ENCODE measurements around the gene ARMH4. TPM values are rescaled to one million over a fixed set of nuclear protein-coding genes. Genes with fewer than 3 reads are reported as not detected.

The ARMH4 gene
- total RNA-seq, 1 donor from 2014 or later: not detected

GRCh38 chr14:57987051-57987450 lies 165.0 kb downstream of the ARMH4 start:
- Mint-ChIP-seq H3K4me3 (no peak overlapping the region), H3K27ac (no peak overlapping the region), H3K4me1 (ENCODE audit: low read depth) (no peaks in the 10 kb centered on the region), H3K36me3 (ENCODE audit: low read depth) (no peaks in the 10 kb centered on the region), H3K27me3 (ENCODE audit: insufficient read depth) (no peaks in the 10 kb centered on the region), H3K9me3 (no peaks in the 10 kb centered on the region)
- no peak for DNase-seq (ENCODE audit: low spot score)
- intact Hi-C loops (cut with micrococcal nuclease): no loop called here

- H3K27ac Mint-ChIP-seq: no peak overlapping the region
- no peak for DNase-seq (ENCODE audit: low spot score)
- H3K27me3 Mint-ChIP-seq (ENCODE audit: insufficient read depth): no peaks in the 10 kb centered on the region
- no peaks in the 10 kb centered on the region for H3K9me3 Mint-ChIP-seq
- H3K4me1 Mint-ChIP-seq (ENCODE audit: low read depth): no peaks in the 10 kb centered on the region
- no peak overlapping the region for H3K4me3 Mint-ChIP-seq
- H3K36me3 Mint-ChIP-seq (ENCODE audit: low read depth): no peaks in the 10 kb centered on the region
- intact Hi-C loops (cut with micrococcal nuclease): no loop called here
These were observed 169.0 kb downstream of the ARMH4 start for GRCh38 chr14:57982804-57983634.

- Mint-ChIP-seq H3K27me3 (ENCODE audit: insufficient read depth) (no peaks in the 10 kb centered on the region), H3K9me3 (no peaks in the 10 kb centered on the region), H3K4me3 (no peak overlapping the region), H3K4me1 (ENCODE audit: low read depth) (no peaks in the 10 kb centered on the region), H3K27ac (no peak overlapping the region), H3K36me3 (ENCODE audit: low read depth) (no peaks in the 10 kb centered on the region)
- intact Hi-C loops (cut with micrococcal nuclease): no loop called here
- no peak for DNase-seq (ENCODE audit: low spot score)
These were observed 170.0 kb downstream of the ARMH4 start for GRCh38 chr14:57981817-57982560.

GRCh38 chr14:57979376-57980048 lies 172.5 kb downstream of the ARMH4 start:
- H3K4me3 Mint-ChIP-seq: no peak overlapping the region
- H3K27me3 Mint-ChIP-seq (ENCODE audit: insufficient read depth): no peaks in the 10 kb centered on the region
- H3K9me3 Mint-ChIP-seq: no peaks in the 10 kb centered on the region
- H3K4me1 Mint-ChIP-seq (ENCODE audit: low read depth): no peaks in the 10 kb centered on the region
- DNase-seq (ENCODE audit: low spot score): no peak
- H3K36me3 Mint-ChIP-seq (ENCODE audit: low read depth): no peaks in the 10 kb centered on the region
- intact Hi-C loops (cut with micrococcal nuclease): no loop called here
- H3K27ac Mint-ChIP-seq: no peak overlapping the region

GRCh38 chr14:57976701-57977100 lies 175.3 kb downstream of the ARMH4 start:
- H3K4me1 Mint-ChIP-seq (ENCODE audit: low read depth): no peaks in the 10 kb centered on the region

GRCh38 chr14:57974896-57975295 lies 177.1 kb downstream of the ARMH4 start:
- Mint-ChIP-seq H3K27ac (no peak overlapping the region), H3K4me1 (ENCODE audit: low read depth) (no peaks in the 10 kb centered on the region)
- DNase-seq (ENCODE audit: low spot score): no peak

More at GRCh38 chr14:57976701-57977100, 175.3 kb downstream of the ARMH4 start:
- H3K9me3 Mint-ChIP-seq: no peaks in the 10 kb centered on the region
- H3K27me3 Mint-ChIP-seq (ENCODE audit: insufficient read depth): no peaks in the 10 kb centered on the region
- intact Hi-C loops (cut with micrococcal nuclease): no loop called here
- no peak overlapping the region for H3K4me3 Mint-ChIP-seq
- no peak for DNase-seq (ENCODE audit: low spot score)
- H3K27ac Mint-ChIP-seq: no peak overlapping the region
- no peaks in the 10 kb centered on the region for H3K36me3 Mint-ChIP-seq (ENCODE audit: low read depth)

GRCh38 chr14:57970594-57970993 lies 181.4 kb downstream of the ARMH4 start:
- Mint-ChIP-seq H3K27me3 (ENCODE audit: insufficient read depth) (no peaks in the 10 kb centered on the region), H3K4me3 (no peak overlapping the region), H3K9me3 (no peaks in the 10 kb centered on the region), H3K27ac (no peak overlapping the region), H3K36me3 (ENCODE audit: low read depth) (no peaks in the 10 kb centered on the region), H3K4me1 (ENCODE audit: low read depth) (no peaks in the 10 kb centered on the region)
- intact Hi-C loops (cut with micrococcal nuclease): no loop called here
- DNase-seq (ENCODE audit: low spot score): no peak

More at GRCh38 chr14:57974896-57975295, 177.1 kb downstream of the ARMH4 start:
- H3K4me3 Mint-ChIP-seq: no peak overlapping the region
- intact Hi-C loops (cut with micrococcal nuclease): no loop called here
- no peaks in the 10 kb centered on the region for H3K9me3 Mint-ChIP-seq
- no peaks in the 10 kb centered on the region for H3K27me3 Mint-ChIP-seq (ENCODE audit: insufficient read depth)
- H3K36me3 Mint-ChIP-seq (ENCODE audit: low read depth): no peaks in the 10 kb centered on the region

GRCh38 chr14:57970175-57970574 lies 181.8 kb downstream of the ARMH4 start:
- no peak overlapping the region for H3K27ac Mint-ChIP-seq
- intact Hi-C loops (cut with micrococcal nuclease): no loop called here
- no peak for DNase-seq (ENCODE audit: low spot score)

GRCh38 chr14:57963071-57963470 lies 188.9 kb downstream of the ARMH4 start:
- Mint-ChIP-seq H3K4me3 (no peak overlapping the region), H3K36me3 (ENCODE audit: low read depth) (no peaks in the 10 kb centered on the region), H3K4me1 (ENCODE audit: low read depth) (no peaks in the 10 kb centered on the region), H3K27me3 (ENCODE audit: insufficient read depth) (no peaks in the 10 kb centered on the region), H3K9me3 (no peaks in the 10 kb centered on the region), H3K27ac (no peak overlapping the region)
- DNase-seq (ENCODE audit: low spot score): no peak
- intact Hi-C loops (cut with micrococcal nuclease): no loop called here

More at GRCh38 chr14:57970175-57970574, 181.8 kb downstream of the ARMH4 start:
- Mint-ChIP-seq H3K4me3 (no peak overlapping the region), H3K27me3 (ENCODE audit: insufficient read depth) (no peaks in the 10 kb centered on the region), H3K36me3 (ENCODE audit: low read depth) (no peaks in the 10 kb centered on the region), H3K4me1 (ENCODE audit: low read depth) (no peaks in the 10 kb centered on the region), H3K9me3 (no peaks in the 10 kb centered on the region)

- H3K27ac Mint-ChIP-seq: no peak overlapping the region
- no peak overlapping the region for H3K4me3 Mint-ChIP-seq
- intact Hi-C loops (cut with micrococcal nuclease): no loop called here
- DNase-seq (ENCODE audit: low spot score): no peak
- H3K9me3 Mint-ChIP-seq: no peaks in the 10 kb centered on the region
- H3K27me3 Mint-ChIP-seq (ENCODE audit: insufficient read depth): no peaks in the 10 kb centered on the region
- no peaks in the 10 kb centered on the region for H3K36me3 Mint-ChIP-seq (ENCODE audit: low read depth)
- H3K4me1 Mint-ChIP-seq (ENCODE audit: low read depth): no peaks in the 10 kb centered on the region
These were observed 189.5 kb downstream of the ARMH4 start for GRCh38 chr14:57962325-57963035.

GRCh38 chr14:57961786-57962060 lies 190.3 kb downstream of the ARMH4 start:
- DNase-seq (ENCODE audit: low spot score): no peak
- no peaks in the 10 kb centered on the region for H3K4me1 Mint-ChIP-seq (ENCODE audit: low read depth)
- no peaks in the 10 kb centered on the region for H3K9me3 Mint-ChIP-seq
- no peaks in the 10 kb centered on the region for H3K27me3 Mint-ChIP-seq (ENCODE audit: insufficient read depth)
- H3K27ac Mint-ChIP-seq: no peak overlapping the region
- H3K36me3 Mint-ChIP-seq (ENCODE audit: low read depth): no peaks in the 10 kb centered on the region
- no peak overlapping the region for H3K4me3 Mint-ChIP-seq
- intact Hi-C loops (cut with micrococcal nuclease): no loop called here

GRCh38 chr14:57960946-57961785 lies 190.8 kb downstream of the ARMH4 start:
- Mint-ChIP-seq H3K27me3 (ENCODE audit: insufficient read depth) (no peaks in the 10 kb centered on the region), H3K36me3 (ENCODE audit: low read depth) (no peaks in the 10 kb centered on the region), H3K9me3 (no peaks in the 10 kb centered on the region), H3K4me1 (ENCODE audit: low read depth) (no peaks in the 10 kb centered on the region), H3K27ac (no peak overlapping the region), H3K4me3 (no peak overlapping the region)
- intact Hi-C loops (cut with micrococcal nuclease): no loop called here
- no peak for DNase-seq (ENCODE audit: low spot score)

Data from activated T-helper 1 cell treated with anti-CD3 and anti-CD28 coated beads, Interleukin-12 subunit alpha, Interleukin-12 subunit beta, Interleukin-2, Interleukin-4 antibody, amounts not matched to agents 30 ng/mL and 10 ng/mL and 1 ng/mL, durations not matched to agents 14 hours and 24 hours and 36 hours (primary cell).